Measurements from ENCODE around the gene URAD.

Gene URAD

GRCh38 chr13:27954406-27954851 is 34.1 kb downstream of the URAD start:
- H3K4me3 ChIP-seq (replicated peaks; ENCODE audit: low read depth, low read length) = peak overlapping the region; percentile 21
- DNase-seq (ENCODE audit: low read depth) = peak; percentile 13
- no peak for TF ChIP-seq CTCF (IDR thresholded peaks at IDR 0.05; ENCODE audit: low read length, missing control alignments)

- peak; percentile 65 for DNase-seq (ENCODE audit: low read depth)
- H3K4me3 ChIP-seq (replicated peaks; ENCODE audit: low read depth, low read length) = peak overlapping the region; percentile 30
- peak; percentile 34 for TF ChIP-seq CTCF (IDR thresholded peaks at IDR 0.05; ENCODE audit: low read length, missing control alignments)
Observed at GRCh38 chr13:27953676-27954405, 34.7 kb downstream of the URAD start.

- no peak for DNase-seq (ENCODE audit: low read depth)
- H3K4me3 ChIP-seq (replicated peaks; ENCODE audit: low read depth, low read length) = peak overlapping the region; percentile 30
- TF ChIP-seq CTCF (IDR thresholded peaks at IDR 0.05; ENCODE audit: low read length, missing control alignments) = no peak
Observed at GRCh38 chr13:27952876-27953675, 35.4 kb downstream of the URAD start.

- H3K4me3 ChIP-seq (replicated peaks; ENCODE audit: low read depth, low read length) = no peak overlapping the region
- DNase-seq (ENCODE audit: low read depth) = no peak
- TF ChIP-seq CTCF (IDR thresholded peaks at IDR 0.05; ENCODE audit: low read length, missing control alignments) = no peak
Observed at GRCh38 chr13:27942972-27943371, 45.5 kb downstream of the URAD start.

GRCh38 chr13:27933580-27934328 is 54.7 kb downstream of the URAD start:
- TF ChIP-seq CTCF (IDR thresholded peaks at IDR 0.05; ENCODE audit: low read length, missing control alignments) = no peak
- H3K4me3 ChIP-seq (replicated peaks; ENCODE audit: low read depth, low read length) = no peak overlapping the region
- DNase-seq (ENCODE audit: low read depth) = no peak

GRCh38 chr13:27933118-27933517 is 55.4 kb downstream of the URAD start:
- DNase-seq (ENCODE audit: low read depth) = no peak
- no peak overlapping the region for H3K4me3 ChIP-seq (replicated peaks; ENCODE audit: low read depth, low read length)
- TF ChIP-seq CTCF (IDR thresholded peaks at IDR 0.05; ENCODE audit: low read length, missing control alignments) = no peak
